Caco-2 (cell line): ENCODE results near the gene TRA2A. TPM values are rescaled to one million over a fixed set of nuclear protein-coding genes. Genes with fewer than 3 reads are reported as not detected.

ENCODE experiments used
- BruUV-seq: library from RNA; stranded (reverse); fragments of 400-500 nt; replicated peaks from 2 replicates; lab custom pipeline; 2021; lab: Mats Ljungman, UMichigan
- CTCF ChIA-PET: fragments of 300-600 bp; sonication (Branson Sonifier 250); formaldehyde crosslinking; loops from one replicate; lab custom pipeline; 2022; ENCODE audit warnings: antibody characterized with exemption; lab: Charles Lee
- POLR2A ChIA-PET: fragments of 300-600 bp; sonication (Branson Sonifier 250); formaldehyde crosslinking; loops from one replicate; lab custom pipeline; 2022; ENCODE audit warnings: antibody characterized with exemption; lab: Charles Lee
- DNase-seq, 2 experiments: peaks; one replicate each; pipeline versions ENCODE4 v3.0.0 to v3.0.0-alpha.2; 2020 to 2022
- H3K27me3 ChIP-seq: replicated peaks from 2 replicates; pipeline ENCODE4 v1.6.0; 2011; ENCODE audit warnings: low read length; ENCODE audit not compliant: control insufficient read depth, insufficient read depth
- H3K36me3 ChIP-seq: 2 replicates; pipeline ENCODE4 v1.5.1; 2011; ENCODE audit warnings: low read length; ENCODE audit not compliant: control insufficient read depth, insufficient read depth
- H3K4me1 ChIP-seq: fragments of 250-450 bp; sonication (Bioruptor Pico); 2 replicates; pipeline ENCODE4 v1.5.1; 2020; ENCODE audit warnings: mild to moderate bottlenecking
- H3K4me3 ChIP-seq: 2 replicates; pipeline ENCODE4 v1.5.1; 2011; ENCODE audit warnings: low read depth, mild to moderate bottlenecking, control low read depth, low read length
- H3K9me3 ChIP-seq: fragments of 250-450 bp; sonication (Bioruptor Pico); 2 replicates; pipeline ENCODE4 v1.5.1; 2020; ENCODE audit warnings: mild to moderate bottlenecking, moderate library complexity
- H3K27ac Mint-ChIP-seq: one replicate; pipeline ENCODE4 v1.8.0; 2022; ENCODE audit warnings: mixed read lengths; ENCODE audit not compliant: unreplicated experiment
- H3K27me3 Mint-ChIP-seq: one replicate; pipeline ENCODE4 v1.8.0; 2022; ENCODE audit warnings: mixed read lengths; ENCODE audit not compliant: insufficient read depth, unreplicated experiment
- H3K36me3 Mint-ChIP-seq: one replicate; pipeline ENCODE4 v1.8.0; 2022; ENCODE audit warnings: mild to moderate bottlenecking, mixed read lengths; ENCODE audit not compliant: insufficient read depth, unreplicated experiment
- H3K4me1 Mint-ChIP-seq: one replicate; pipeline ENCODE4 v1.8.0; 2022; ENCODE audit warnings: low read depth, mixed read lengths; ENCODE audit not compliant: unreplicated experiment
- H3K4me3 Mint-ChIP-seq: one replicate; pipeline ENCODE4 v1.8.0; 2022; ENCODE audit warnings: mild to moderate bottlenecking, moderate library complexity, mixed read lengths; ENCODE audit not compliant: unreplicated experiment
- H3K9me3 Mint-ChIP-seq: one replicate; pipeline ENCODE4 v1.8.0; 2022; ENCODE audit warnings: mixed read lengths; ENCODE audit not compliant: unreplicated experiment
- CTCF ChIP-seq, 2 experiments: fragments of 200-600 bp in 1 of 2; IDR thresholded peaks; 1 replicate in 1 of 2; 2 replicates in 1 of 2; pipeline versions ENCODE4 v1.5.1 to v1.8.0; 2011 to 2022; ENCODE audit warnings: antibody characterized with exemption in 1 of 2, control low read depth in 1 of 2, inconsistent platforms in 1 of 2, low read depth in 1 of 2, low read length in 1 of 2, mild to moderate bottlenecking in 1 of 2, moderate library complexity in 1 of 2; ENCODE audit not compliant: insufficient read depth in 1 of 2, severe bottlenecking in 1 of 2, unreplicated experiment in 1 of 2
- intact Hi-C: fragments of 100-400 bp; cut with micrococcal nuclease; formaldehyde crosslinking; loops from one replicate; pipeline ENCODE4 v1.10.0; 2022; ENCODE audit not compliant: unreplicated experiment
- total RNA-seq: library from RNA; stranded (reverse); gene quantifications from 2 replicates; pipeline ENCODE4 v1.2.3, GENCODE V29; 2022

The TRA2A gene
- total RNA-seq, 1 experiment from 2014 or later: 123 TPM

GRCh38 chr7:23469150-23469960, 62.4 kb downstream of the TRA2A start:
- Mint-ChIP-seq H3K4me3 (peak overlapping the region; percentile 81), H3K27ac (peak overlapping the region; percentile 93), H3K4me1 (peaks cover 12% of the 10 kb centered on the region), H3K36me3 (peaks cover 71% of the 10 kb centered on the region), H3K27me3 (no peaks in the 10 kb centered on the region), H3K9me3 (no peaks in the 10 kb centered on the region)
- H3K27me3 ChIP-seq: no peaks in the 10 kb centered on the region
- POLR2A ChIA-PET: interaction anchor here (0.8 to 1.0 kb wide), 2 partner anchors 8 to 17 kb away, joined by 3 read pairs; no protein-coding TSS in a partner anchor
- BruUV-seq: no TSS peak
- H3K4me1 ChIP-seq: peaks cover 33% of the 10 kb centered on the region
- peak; percentile 46 to 57 for DNase-seq
- CTCF ChIA-PET: interaction anchor here (0.5 to 1.8 kb wide), 2 partner anchors 75 to 191 kb away, joined by 3 to 5 read pairs; no protein-coding TSS in a partner anchor
- intact Hi-C loops: no loop called here
- TF ChIP-seq CTCF (IDR thresholded peaks at IDR 0.05; ENCODE audit: insufficient read depth in 1 of 2, low read depth in 1 of 2, low read length in 1 of 2, severe bottlenecking in 1 of 2, unreplicated experiment in 1 of 2): no peak
- H3K36me3 ChIP-seq: no peaks in the 10 kb centered on the region
- H3K4me3 ChIP-seq: peak overlapping the region; percentile 84
- no peaks in the 10 kb centered on the region for H3K9me3 ChIP-seq

GRCh38 chr7:23468526-23469149, 63.1 kb downstream of the TRA2A start:
- H3K4me1 ChIP-seq: peaks cover 40% of the 10 kb centered on the region
- H3K4me3 Mint-ChIP-seq: peak overlapping the region; percentile 81
- POLR2A ChIA-PET: interaction anchor here (0.8 kb wide), 1 partner anchor 18 kb away, joined by 3 read pairs; no protein-coding TSS in a partner anchor

More at GRCh38 chr7:23468526-23469149, 63.1 kb downstream of the TRA2A start:
- peak overlapping the region; percentile 84 for H3K4me3 ChIP-seq
- no peaks in the 10 kb centered on the region for H3K27me3 Mint-ChIP-seq
- peaks cover 63% of the 10 kb centered on the region for H3K36me3 Mint-ChIP-seq
- H3K27me3 ChIP-seq: no peaks in the 10 kb centered on the region
- no peaks in the 10 kb centered on the region for H3K36me3 ChIP-seq
- TSS peak; percentile 6 for BruUV-seq
- H3K9me3 ChIP-seq: no peaks in the 10 kb centered on the region
- peak overlapping the region; percentile 93 for H3K27ac Mint-ChIP-seq
- CTCF ChIA-PET: interaction anchor here (0.5 to 1.8 kb wide), 3 partner anchors 76 to 191 kb away, joined by 3 to 5 read pairs (median 5); no protein-coding TSS in a partner anchor
- DNase-seq: peak in 1 of 2 experiments; percentile 34
- intact Hi-C loops: no loop called here
- peaks cover 12% of the 10 kb centered on the region for H3K4me1 Mint-ChIP-seq
- H3K9me3 Mint-ChIP-seq: no peaks in the 10 kb centered on the region
- peak in 1 of 2 experiments; percentile 8 for TF ChIP-seq CTCF (IDR thresholded peaks at IDR 0.05; ENCODE audit: insufficient read depth in 1 of 2, low read depth in 1 of 2, low read length in 1 of 2, severe bottlenecking in 1 of 2, unreplicated experiment in 1 of 2)
